Measurements from ENCODE around the gene RAPGEF4.

GRCh38 chr2:172812158-172812744, 76.6 kb downstream of the RAPGEF4 start:
- no peak for TF ChIP-seq CTCF (IDR thresholded peaks at IDR 0.05)
- TF ChIP-seq POLR2A (IDR thresholded peaks at IDR 0.05), result no peak
